ENCODE data around the gene FKBP1A. TPM values are rescaled to one million over a fixed set of nuclear protein-coding genes. Genes with fewer than 3 reads are reported as not detected.
A peak's percentile ranks its signal among the peaks of the same experiment; 100 is the strongest.

Gene FKBP1A
- total and polyA plus RNA-seq, 10 of the 15 experiments (the other 5 are each of a cell fraction or from before 2014, with no cell fraction given): 103 to 687 (median 254) TPM

DNA sequence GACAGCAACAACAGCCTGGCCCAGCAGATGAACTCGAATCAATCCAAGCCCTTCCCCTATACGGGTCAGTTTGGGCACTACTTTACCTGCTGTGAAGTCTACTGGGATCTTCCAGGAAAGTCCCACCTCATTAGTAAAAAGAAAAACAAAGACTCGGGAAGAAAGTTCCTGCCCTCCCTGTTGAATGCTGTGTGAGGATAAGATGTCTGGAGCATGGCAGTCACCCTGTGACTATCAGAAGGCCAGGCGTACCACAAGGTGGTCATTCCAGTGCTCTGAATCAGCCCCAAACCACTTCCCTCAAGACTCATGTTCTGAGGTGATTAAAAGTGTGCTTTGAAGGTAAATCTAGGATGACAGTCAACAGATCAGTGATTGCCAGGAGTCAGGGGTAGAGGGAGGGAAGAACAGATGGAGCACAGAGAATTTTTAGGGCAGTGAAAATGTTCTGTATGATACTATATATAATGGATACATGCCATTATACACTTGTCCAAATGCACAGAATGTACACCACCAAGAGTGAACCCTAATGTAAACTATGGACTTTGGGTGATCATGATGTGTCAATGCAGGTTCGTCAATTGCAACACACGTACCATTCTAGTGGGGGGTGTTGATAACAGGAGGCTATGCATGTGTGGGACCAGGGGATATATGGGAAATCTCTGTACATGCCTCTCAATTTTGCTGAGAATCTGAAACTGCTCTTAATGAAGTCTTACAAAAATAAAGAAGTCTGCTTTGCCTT is 14.7 kb downstream of the FKBP1A start (continued):
- TF ChIP-seq YY1 (IDR thresholded peaks at IDR 0.05; ENCODE audit: low read depth, low read length): no peak
- TF ChIP-seq, protein P1, sequence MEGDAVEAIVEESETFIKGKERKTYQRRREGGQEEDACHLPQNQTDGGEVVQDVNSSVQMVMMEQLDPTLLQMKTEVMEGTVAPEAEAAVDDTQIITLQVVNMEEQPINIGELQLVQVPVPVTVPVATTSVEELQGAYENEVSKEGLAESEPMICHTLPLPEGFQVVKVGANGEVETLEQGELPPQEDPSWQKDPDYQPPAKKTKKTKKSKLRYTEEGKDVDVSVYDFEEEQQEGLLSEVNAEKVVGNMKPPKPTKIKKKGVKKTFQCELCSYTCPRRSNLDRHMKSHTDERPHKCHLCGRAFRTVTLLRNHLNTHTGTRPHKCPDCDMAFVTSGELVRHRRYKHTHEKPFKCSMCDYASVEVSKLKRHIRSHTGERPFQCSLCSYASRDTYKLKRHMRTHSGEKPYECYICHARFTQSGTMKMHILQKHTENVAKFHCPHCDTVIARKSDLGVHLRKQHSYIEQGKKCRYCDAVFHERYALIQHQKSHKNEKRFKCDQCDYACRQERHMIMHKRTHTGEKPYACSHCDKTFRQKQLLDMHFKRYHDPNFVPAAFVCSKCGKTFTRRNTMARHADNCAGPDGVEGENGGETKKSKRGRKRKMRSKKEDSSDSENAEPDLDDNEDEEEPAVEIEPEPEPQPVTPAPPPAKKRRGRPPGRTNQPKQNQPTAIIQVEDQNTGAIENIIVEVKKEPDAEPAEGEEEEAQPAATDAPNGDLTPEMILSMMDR (IDR thresholded peaks at IDR 0.05 in 2 of 3, conservative IDR thresholded peaks at IDR 0.05 in 1 of 3; ENCODE audit: control insufficient read depth in 2 of 3, extremely low read depth in 1 of 3, insufficient read depth in 1 of 3, low read depth in 3 of 3, low read length in 3 of 3): no peak

DNA sequence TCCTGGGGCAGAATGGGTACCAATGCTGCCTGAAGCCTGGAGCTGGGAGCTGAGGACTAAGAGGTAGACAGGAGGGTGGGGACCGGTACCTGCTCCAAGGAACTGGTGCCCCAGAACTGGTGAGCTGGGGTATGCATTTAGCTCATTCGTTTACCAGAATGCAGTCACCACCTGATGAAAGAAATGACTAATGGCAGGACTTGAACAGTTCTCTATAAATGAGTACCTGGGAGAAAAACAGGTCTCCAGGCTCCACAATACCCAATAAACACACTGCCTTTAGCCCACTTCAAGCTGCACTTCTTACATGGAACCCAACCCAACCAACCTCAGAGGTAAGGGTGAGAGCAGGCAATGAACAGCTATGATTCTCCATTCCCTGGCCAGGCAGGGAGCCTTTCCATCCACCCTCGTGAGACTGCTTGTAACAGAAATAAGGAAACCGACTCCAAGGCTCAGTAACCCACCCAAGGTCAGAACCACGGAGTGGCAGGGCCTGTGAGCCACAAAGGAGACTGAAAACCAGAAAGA is 15.4 kb downstream of the FKBP1A start:
- no peak overlapping the region for H2AFZ ChIP-seq (ENCODE audit: control insufficient read depth, low read depth, low read length)
- TF ChIP-seq IKZF2 (IDR thresholded peaks at IDR 0.05) (no peak), EED (IDR thresholded peaks at IDR 0.05; ENCODE audit: low read depth) (0 out of 2 replicates have a peak, but pooled peaks have one; percentile 11), EP300 (IDR thresholded peaks at IDR 0.05; ENCODE audit: borderline replicate concordance in 1 of 2, control insufficient read depth in 1 of 2, low read depth in 2 of 2, low read length in 2 of 2) (0 out of 4 replicates have a peak, but pooled peaks of 1 of the 2 experiments have one; percentile 7), POU2F2 (IDR thresholded peaks at IDR 0.05; ENCODE audit: borderline replicate concordance, low read depth, low read length) (0 out of 3 replicates have a peak, but pooled peaks have one; percentile 27), NR2F1 (conservative IDR thresholded peaks at IDR 0.05) (no peak), SPI1 (IDR thresholded peaks at IDR 0.05; ENCODE audit: borderline replicate concordance, insufficient read depth, low read depth, low read length) (0 out of 2 replicates have a peak, but pooled peaks have one; percentile 24), JUNB (IDR thresholded peaks at IDR 0.05) (peak; percentile 75), RUNX3 (IDR thresholded peaks at IDR 0.05; ENCODE audit: low read length) (0 out of 2 replicates have a peak, but pooled peaks have one; percentile 29)
- POLR2A ChIA-PET: interaction anchor here (1.0 to 4.1 kb wide), 6 partner anchors 10 to 55 kb away, joined by 4 to 46 read pairs (median 6); no protein-coding TSS in a partner anchor
- in situ Hi-C loops (cut with MboI) (no loop called here), intact Hi-C loops (cut with micrococcal nuclease; ENCODE audit: unreplicated experiment) (loop anchor here (2.0 kb wide), 1 partner anchor 53 kb away; no protein-coding TSS in a partner anchor)
- CTCF ChIA-PET: interaction anchor here (0.9 to 2.5 kb wide), 6 partner anchors 9 to 127 kb away, joined by 3 to 15 read pairs (median 5); no protein-coding TSS in a partner anchor
- no peak for DNase-seq (ENCODE audit: low read depth, low spot score)
- peaks cover 35% of the 10 kb centered on the region for H3K4me1 ChIP-seq (ENCODE audit: control insufficient read depth, insufficient read depth, low read length)
- peak; percentile 74 for ATAC-seq
- 0% methylated on average over 5 of the region's 5 CpGs for WGBS (ENCODE audit: insufficient coverage, insufficient replicate concordance, low lambda C conversion rate, missing lambda C conversion rate)
- SMC1A ChIA-PET (ENCODE audit: uncharacterized antibody, unreplicated experiment): interaction anchor here (0.6 to 3.9 kb wide), 6 partner anchors 8 to 76 kb away, joined by 3 to 34 read pairs (median 10); partner anchors contain the start of genes FKBP1A and SDCBP2
- H3K4me3 ChIP-seq: peak overlapping the region; percentile 57; the same call in 1 of the 2 replicates
- no peaks in the 10 kb centered on the region for H3K9me3 ChIP-seq (replicated peaks; ENCODE audit: control insufficient read depth, insufficient read depth, low read length)
- BruUV-seq (replicated peaks): no TSS peak
- RAD21 ChIA-PET (ENCODE audit: unreplicated experiment): interaction anchor here (0.7 to 2.7 kb wide), 10 partner anchors 11 to 58 kb away, joined by 3 to 28 read pairs (median 3); partner anchors contain the start of genes FKBP1A and SDCBP2
- peaks cover 78% of the 10 kb centered on the region for H3K79me2 ChIP-seq (ENCODE audit: control insufficient read depth, insufficient read depth, low read length)
- no peaks in the 10 kb centered on the region for H3K27me3 ChIP-seq (replicated peaks in 1 of 2; ENCODE audit: control insufficient read depth in 2 of 2, insufficient read depth in 2 of 2, low read length in 1 of 2)
- peak overlapping the region; percentile 85 for H3K27ac ChIP-seq (ENCODE audit: control insufficient read depth, insufficient read depth)
- no peak for FAIRE-seq
- H3K4me2 ChIP-seq (ENCODE audit: control insufficient read depth, insufficient read depth): peak overlapping the region; percentile 82
- H3K36me3 ChIP-seq (ENCODE audit: control insufficient read depth in 2 of 2, insufficient read depth in 2 of 2, low read length in 1 of 2): peaks cover 5 to 18% of the 10 kb centered on the region in 2 experiments
- peaks cover 5% of the 10 kb centered on the region for H4K20me1 ChIP-seq (ENCODE audit: control insufficient read depth, insufficient read depth)
- peak overlapping the region; percentile 47; the same call in 1 of the 2 replicates for H3K9ac ChIP-seq (ENCODE audit: control insufficient read depth, insufficient read depth, low read length)

Measured in GM12878 (cell line).